HAP-1 (cell line): ENCODE measurements around the gene ADCY5.

Source experiments
- DNase-seq, 2 experiments: peaks; one replicate each; pipeline ENCODE4 v3.0.0-alpha.2; 2016 to 2020; ENCODE audit warnings: low spot score in 2 of 2
- H3K27me3 ChIP-seq: fragments of 250-450 bp; sonication (Bioruptor Pico); 2 replicates; pipeline ENCODE4 v1.5.1; 2020; ENCODE audit warnings: low read depth, mild to moderate bottlenecking, moderate library complexity
- H3K36me3 ChIP-seq: fragments of 250-450 bp; sonication (Bioruptor Pico); replicated peaks from 2 replicates; pipeline ENCODE4 v1.5.1; 2020; ENCODE audit warnings: mild to moderate bottlenecking
- H3K4me1 ChIP-seq: fragments of 250-450 bp; sonication (Bioruptor Pico); 2 replicates; pipeline ENCODE4 v1.5.1; 2020; ENCODE audit warnings: mild to moderate bottlenecking
- H3K4me3 ChIP-seq: fragments of 250-450 bp; sonication (Bioruptor Pico); 2 replicates; pipeline ENCODE4 v1.5.1; 2020; ENCODE audit warnings: mild to moderate bottlenecking, moderate library complexity
- H3K9me3 ChIP-seq: fragments of 250-450 bp; sonication (Bioruptor Pico); 2 replicates; pipeline ENCODE4 v1.5.1; 2020; ENCODE audit warnings: mild to moderate bottlenecking, moderate library complexity
- in situ Hi-C: fragments of 300-500 bp; cut with MboI; formaldehyde crosslinking; loops from 3 replicates; pipeline ENCODE4 v1.14.3; 2020; ENCODE audit warnings: low sequenced_read_pairs, inconsistent platforms, mixed read lengths

ADCY5 gene

GRCh38 chr3:123295901-123296250, 153.0 kb downstream of the ADCY5 start:
- in situ Hi-C loops = no loop called here
- Histone ChIP-seq H3K9me3 (no peaks in the 10 kb centered on the region), H3K36me3 (no peaks in the 10 kb centered on the region), H3K4me3 (no peak overlapping the region), H3K27me3 (0 out of 2 replicates have a peak, but pooled peaks cover 3% of the 10 kb centered on the region), H3K4me1 (no peaks in the 10 kb centered on the region)
- DNase-seq = no peak

- no peak overlapping the region for H3K4me3 ChIP-seq
- no peak for DNase-seq
- no peaks in the 10 kb centered on the region for H3K4me1 ChIP-seq
- no peaks in the 10 kb centered on the region for H3K9me3 ChIP-seq
- in situ Hi-C loops = no loop called here
- 0 out of 2 replicates have a peak, but pooled peaks cover 3% of the 10 kb centered on the region for H3K27me3 ChIP-seq
- H3K36me3 ChIP-seq = no peaks in the 10 kb centered on the region
These were observed 153.6 kb downstream of the ADCY5 start for GRCh38 chr3:123295171-123295900.

- H3K9me3 ChIP-seq = no peaks in the 10 kb centered on the region
- H3K4me3 ChIP-seq = no peak overlapping the region
- no peak for DNase-seq
- 0 out of 2 replicates have a peak, but pooled peaks cover 3% of the 10 kb centered on the region for H3K27me3 ChIP-seq
- in situ Hi-C loops = no loop called here
- H3K4me1 ChIP-seq = no peaks in the 10 kb centered on the region
- no peaks in the 10 kb centered on the region for H3K36me3 ChIP-seq
These were observed 154.5 kb downstream of the ADCY5 start for GRCh38 chr3:123294296-123294938.

GRCh38 chr3:123292321-123293310, 156.3 kb downstream of the ADCY5 start:
- Histone ChIP-seq H3K27me3 (0 out of 2 replicates have a peak, but pooled peaks cover 3% of the 10 kb centered on the region), H3K9me3 (no peaks in the 10 kb centered on the region), H3K36me3 (no peaks in the 10 kb centered on the region), H3K4me3 (no peak overlapping the region), H3K4me1 (no peaks in the 10 kb centered on the region)
- in situ Hi-C loops = no loop called here
- no peak for DNase-seq

GRCh38 chr3:123291404-123291803, 157.5 kb downstream of the ADCY5 start:
- Histone ChIP-seq H3K4me1 (no peaks in the 10 kb centered on the region), H3K27me3 (0 out of 2 replicates have a peak, but pooled peaks cover 3% of the 10 kb centered on the region), H3K36me3 (no peaks in the 10 kb centered on the region), H3K4me3 (no peak overlapping the region), H3K9me3 (no peaks in the 10 kb centered on the region)
- in situ Hi-C loops = no loop called here
- no peak for DNase-seq

- in situ Hi-C loops = no loop called here
- no peak overlapping the region for H3K4me3 ChIP-seq
- 0 out of 2 replicates have a peak, but pooled peaks cover 3% of the 10 kb centered on the region for H3K27me3 ChIP-seq
- no peaks in the 10 kb centered on the region for H3K9me3 ChIP-seq
- no peak for DNase-seq
- no peaks in the 10 kb centered on the region for H3K36me3 ChIP-seq
- no peaks in the 10 kb centered on the region for H3K4me1 ChIP-seq
These were observed 157.9 kb downstream of the ADCY5 start for GRCh38 chr3:123290962-123291361.

- DNase-seq = no peak
- Histone ChIP-seq H3K4me3 (no peak overlapping the region), H3K4me1 (no peaks in the 10 kb centered on the region), H3K36me3 (no peaks in the 10 kb centered on the region), H3K9me3 (no peaks in the 10 kb centered on the region), H3K27me3 (0 out of 2 replicates have a peak, but pooled peaks cover 3% of the 10 kb centered on the region)
- in situ Hi-C loops = no loop called here
These were observed 158.6 kb downstream of the ADCY5 start for GRCh38 chr3:123290107-123290930.

- H3K4me1 ChIP-seq = no peaks in the 10 kb centered on the region
- no peak for DNase-seq
- H3K4me3 ChIP-seq = no peak overlapping the region
- H3K9me3 ChIP-seq = no peaks in the 10 kb centered on the region
- in situ Hi-C loops = no loop called here
- H3K27me3 ChIP-seq = 0 out of 2 replicates have a peak, but pooled peaks cover 3% of the 10 kb centered on the region
- no peaks in the 10 kb centered on the region for H3K36me3 ChIP-seq
These were observed 159.3 kb downstream of the ADCY5 start for GRCh38 chr3:123289391-123290106.

GRCh38 chr3:123287962-123288302, 161.0 kb downstream of the ADCY5 start:
- Histone ChIP-seq H3K4me3 (no peak overlapping the region), H3K36me3 (no peaks in the 10 kb centered on the region), H3K9me3 (no peaks in the 10 kb centered on the region), H3K4me1 (no peaks in the 10 kb centered on the region), H3K27me3 (0 out of 2 replicates have a peak, but pooled peaks cover 2% of the 10 kb centered on the region)
- DNase-seq = no peak
- in situ Hi-C loops = no loop called here

GRCh38 chr3:123287051-123287961, 161.6 kb downstream of the ADCY5 start:
- no peaks in the 10 kb centered on the region for H3K27me3 ChIP-seq
- no peaks in the 10 kb centered on the region for H3K9me3 ChIP-seq
- no peaks in the 10 kb centered on the region for H3K4me1 ChIP-seq
- no peak overlapping the region for H3K4me3 ChIP-seq
- no peak for DNase-seq
- no peaks in the 10 kb centered on the region for H3K36me3 ChIP-seq
- in situ Hi-C loops = no loop called here

GRCh38 chr3:123286308-123287023, 162.4 kb downstream of the ADCY5 start:
- Histone ChIP-seq H3K36me3 (no peaks in the 10 kb centered on the region), H3K27me3 (no peaks in the 10 kb centered on the region), H3K9me3 (no peaks in the 10 kb centered on the region), H3K4me3 (no peak overlapping the region), H3K4me1 (no peaks in the 10 kb centered on the region)
- DNase-seq = peak; percentile 59 to 80
- in situ Hi-C loops = no loop called here
